Right renal cortex interstitium (tissue), 3 donors: ENCODE data around the gene ZFYVE28. TPM values are rescaled to one million over a fixed set of nuclear protein-coding genes. Genes with fewer than 3 reads are reported as not detected.

Experiments
- DNase-seq, 3 donors: peaks; one replicate each; pipeline ENCODE4 v3.0.0-alpha.2; 2013; ENCODE audit warnings: low read depth in 3 of 3, low spot score in 2 of 3
- polyA plus RNA-seq, 3 donors: library from polyadenylated mRNA; unstranded; fragments of 120-200 nt; gene quantifications; one replicate each; pipeline ENCODE4 v1.2.1, GENCODE V29; 2013; ENCODE audit not compliant: insufficient read length in 3 of 3

The ZFYVE28 gene
- polyA plus RNA-seq, 3 donors, result 1.7 to 1.8 (median 1.8) TPM

GRCh38 chr4:2356123-2357069 lies 62.0 kb downstream of the ZFYVE28 start:
- DNase-seq, result no peak

- no peak for DNase-seq
Measured at GRCh38 chr4:2354760-2355159, 63.7 kb downstream of the ZFYVE28 start.

DNA sequence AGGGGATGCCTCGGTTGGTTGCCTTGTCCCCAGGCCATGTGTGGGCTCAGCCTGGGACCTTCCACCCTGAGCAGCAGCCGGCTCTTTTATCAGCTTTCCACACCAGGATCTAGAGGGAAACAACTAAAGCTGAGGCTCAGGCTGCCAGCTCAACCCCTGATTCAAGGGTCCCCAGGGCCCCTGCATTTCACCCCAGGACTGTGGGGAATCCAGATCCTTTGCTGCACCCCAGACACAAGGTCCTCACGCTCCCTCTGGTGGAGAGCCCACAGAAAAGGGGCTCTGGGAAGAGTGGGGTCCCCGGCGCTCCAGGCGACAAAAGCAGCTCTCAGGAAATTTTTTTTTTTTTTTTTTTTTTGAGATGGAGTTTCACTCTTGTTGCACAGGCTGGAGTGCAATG lies 64.3 kb downstream of the ZFYVE28 start:
- DNase-seq, result no peak

DNA sequence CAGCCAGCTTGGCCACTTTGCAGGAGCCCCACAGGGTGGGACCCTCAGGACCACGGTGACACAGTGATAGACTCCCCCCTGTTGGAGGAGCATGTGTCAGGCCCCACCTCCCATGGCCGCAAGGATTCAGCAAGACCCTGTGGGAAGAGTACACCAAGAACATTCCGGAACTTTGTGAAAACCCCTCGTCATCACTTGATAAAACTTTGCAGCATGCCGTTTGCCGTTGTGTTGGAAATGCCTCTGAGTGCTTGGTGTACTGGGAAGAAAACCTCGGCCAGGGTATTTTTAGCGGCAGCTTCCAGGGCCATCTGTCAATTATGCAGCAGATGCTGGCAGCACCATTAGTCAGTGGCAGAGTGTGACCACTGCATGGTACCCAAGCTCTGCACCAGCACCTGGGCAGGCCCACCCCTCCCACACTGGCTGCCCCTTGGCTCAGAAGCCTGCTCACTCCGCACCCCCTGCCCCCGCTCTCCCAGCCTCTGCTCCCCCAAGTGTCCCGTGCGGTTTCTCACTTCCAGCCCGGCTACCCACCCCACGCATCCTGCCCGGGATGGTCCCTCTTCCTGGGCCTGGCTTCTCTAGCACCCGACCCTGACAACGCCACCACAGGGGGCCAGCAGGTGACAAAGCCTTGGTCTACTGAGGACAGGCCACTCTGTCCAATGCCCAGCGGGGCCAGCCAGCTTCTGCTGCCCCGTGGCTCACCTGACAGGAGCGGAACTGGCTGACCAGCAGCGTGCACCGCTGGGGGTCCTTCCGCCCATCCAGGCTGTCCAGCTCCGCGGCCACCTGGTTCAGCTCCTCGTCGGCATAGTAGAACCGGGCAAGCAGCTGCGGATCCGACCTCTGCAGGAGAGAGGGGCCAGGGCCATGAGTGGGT lies 65.0 kb downstream of the ZFYVE28 start:
- DNase-seq, result no peak

- no peak for DNase-seq
Measured at GRCh38 chr4:2352729-2353221, 65.7 kb downstream of the ZFYVE28 start.

DNA sequence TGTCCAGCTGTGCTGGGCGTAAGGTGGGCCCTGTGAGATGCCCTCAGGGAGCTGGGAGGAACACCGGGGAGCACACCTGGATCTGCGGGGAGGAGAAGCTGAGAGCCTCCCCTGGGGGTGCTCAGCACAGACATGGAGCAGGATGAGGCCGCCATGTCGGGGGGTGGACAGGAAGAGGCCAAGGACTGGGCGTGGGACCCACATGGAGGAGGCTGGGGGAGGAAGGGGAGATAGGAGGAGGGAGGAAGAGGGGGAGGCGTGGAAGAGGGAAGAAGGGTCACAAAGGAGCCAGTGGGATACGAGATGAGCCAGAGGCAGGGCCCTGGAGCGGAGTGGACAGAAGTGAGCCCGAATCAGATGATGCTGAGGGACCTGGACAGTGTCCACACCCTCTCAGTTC lies 66.3 kb downstream of the ZFYVE28 start:
- DNase-seq, result no peak

DNA sequence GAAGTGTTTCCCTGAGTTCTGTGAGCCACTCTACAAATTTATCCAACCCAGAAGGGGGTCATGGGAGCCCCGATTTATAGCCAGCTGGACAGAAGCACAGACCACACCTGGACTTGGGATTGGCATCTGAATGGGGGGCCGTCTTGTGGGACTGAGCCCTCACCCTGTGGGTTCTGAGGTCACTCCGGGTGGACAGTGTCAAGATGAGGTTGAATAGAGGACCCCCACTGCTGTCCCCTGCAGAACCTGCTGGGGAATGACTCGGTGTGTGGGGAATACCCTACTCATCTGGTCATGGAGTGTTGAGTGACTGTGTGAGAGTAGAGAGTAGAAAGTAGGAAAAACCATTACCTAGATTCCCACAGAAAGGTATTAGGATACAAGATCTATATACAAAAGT lies 67.5 kb downstream of the ZFYVE28 start:
- DNase-seq, result no peak

- no peak for DNase-seq
Measured at GRCh38 chr4:2348786-2349185, 69.7 kb downstream of the ZFYVE28 start.

GRCh38 chr4:2347190-2347589 lies 71.3 kb downstream of the ZFYVE28 start:
- DNase-seq, result no peak

DNA sequence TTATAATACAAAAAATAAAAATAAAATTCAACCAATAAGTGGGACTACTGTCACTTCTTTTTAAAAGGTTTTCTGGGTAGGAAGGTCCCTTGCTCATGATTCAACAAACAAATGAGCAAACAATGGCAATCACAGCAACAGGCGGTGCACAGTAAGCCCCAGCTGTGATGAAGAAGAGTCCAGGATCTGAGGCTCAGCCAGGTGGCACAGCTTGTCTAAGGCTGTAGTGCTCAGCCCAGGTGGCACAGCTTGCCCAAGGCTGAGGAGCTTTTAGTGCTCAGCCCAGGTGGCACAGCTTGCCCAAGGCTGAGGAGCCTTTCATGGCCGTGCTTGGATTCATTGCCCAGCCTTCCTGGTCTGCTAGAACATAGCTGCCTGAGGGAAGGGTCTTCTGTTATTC lies 75.0 kb downstream of the ZFYVE28 start:
- DNase-seq, result no peak

- DNase-seq, result no peak
Measured at GRCh38 chr4:2341911-2342652, 76.4 kb downstream of the ZFYVE28 start.

DNA sequence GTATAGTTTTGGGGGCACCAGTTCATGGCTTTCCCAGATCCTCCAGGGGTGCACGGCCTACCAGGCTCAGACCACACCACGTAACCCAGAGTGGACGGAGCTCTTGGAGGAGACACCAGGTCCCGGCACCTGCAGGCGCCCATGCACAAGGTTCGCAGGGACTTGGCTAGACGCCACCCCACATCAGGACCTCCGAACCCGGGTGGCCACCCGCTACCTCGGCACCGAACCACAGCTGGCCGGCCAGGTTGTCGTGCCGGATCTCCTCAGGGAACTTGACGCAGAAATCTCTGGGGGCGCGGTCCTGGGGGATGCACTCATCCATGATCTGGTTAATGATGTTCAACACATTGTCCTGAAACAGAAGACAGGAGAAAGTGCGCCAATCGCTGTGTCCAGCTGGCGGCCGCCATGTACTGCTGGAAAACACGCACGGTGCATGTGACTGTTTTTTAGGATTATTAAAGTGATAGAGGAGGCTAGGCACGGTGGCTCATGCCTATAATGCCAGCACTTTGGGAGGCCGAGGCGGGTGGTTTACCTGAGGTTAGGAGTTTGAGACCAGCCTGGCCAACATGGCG lies 77.1 kb downstream of the ZFYVE28 start:
- no peak for DNase-seq

GRCh38 chr4:2340272-2341061 lies 78.0 kb downstream of the ZFYVE28 start:
- no peak for DNase-seq

DNA sequence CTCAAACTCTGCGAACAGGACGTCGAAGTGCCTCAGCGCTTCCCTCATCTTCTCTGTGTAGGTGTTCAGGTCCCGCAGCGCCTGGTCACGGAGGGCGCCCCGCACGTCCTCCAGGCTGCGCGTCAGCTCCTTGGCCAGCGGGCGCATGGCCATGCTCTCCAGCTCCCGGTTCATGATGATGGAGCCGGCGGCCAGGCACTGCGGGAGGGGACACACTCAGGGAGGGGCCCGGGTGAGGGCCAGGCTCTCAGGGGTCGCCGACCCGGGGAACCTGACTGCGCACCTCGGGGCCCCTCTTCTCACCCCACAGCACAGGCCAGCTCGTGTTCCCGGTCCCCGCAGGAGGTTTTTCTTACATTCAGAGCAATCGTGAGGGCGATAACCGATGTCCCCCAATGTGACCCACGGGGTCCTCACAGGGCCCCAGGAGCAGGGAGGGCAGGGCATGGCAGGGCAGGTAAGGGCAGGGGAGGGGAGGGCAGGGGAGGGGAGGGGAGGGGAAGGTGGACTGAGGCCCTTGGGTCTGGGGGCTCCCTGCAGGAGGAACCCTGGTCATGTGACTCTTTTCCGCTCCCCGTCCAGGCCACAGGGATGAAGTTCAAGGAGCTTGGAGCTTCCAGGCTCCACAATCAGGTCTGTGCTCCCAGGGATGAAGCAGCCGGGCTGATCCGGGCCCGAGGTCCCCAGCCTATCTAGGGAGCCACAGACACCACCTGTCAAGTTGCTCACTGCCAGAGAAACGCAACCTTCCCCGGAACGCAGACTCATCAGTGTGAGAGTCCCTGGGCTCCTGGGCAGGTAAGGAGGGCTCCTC lies 78.8 kb downstream of the ZFYVE28 start:
- DNase-seq, result no peak

DNA sequence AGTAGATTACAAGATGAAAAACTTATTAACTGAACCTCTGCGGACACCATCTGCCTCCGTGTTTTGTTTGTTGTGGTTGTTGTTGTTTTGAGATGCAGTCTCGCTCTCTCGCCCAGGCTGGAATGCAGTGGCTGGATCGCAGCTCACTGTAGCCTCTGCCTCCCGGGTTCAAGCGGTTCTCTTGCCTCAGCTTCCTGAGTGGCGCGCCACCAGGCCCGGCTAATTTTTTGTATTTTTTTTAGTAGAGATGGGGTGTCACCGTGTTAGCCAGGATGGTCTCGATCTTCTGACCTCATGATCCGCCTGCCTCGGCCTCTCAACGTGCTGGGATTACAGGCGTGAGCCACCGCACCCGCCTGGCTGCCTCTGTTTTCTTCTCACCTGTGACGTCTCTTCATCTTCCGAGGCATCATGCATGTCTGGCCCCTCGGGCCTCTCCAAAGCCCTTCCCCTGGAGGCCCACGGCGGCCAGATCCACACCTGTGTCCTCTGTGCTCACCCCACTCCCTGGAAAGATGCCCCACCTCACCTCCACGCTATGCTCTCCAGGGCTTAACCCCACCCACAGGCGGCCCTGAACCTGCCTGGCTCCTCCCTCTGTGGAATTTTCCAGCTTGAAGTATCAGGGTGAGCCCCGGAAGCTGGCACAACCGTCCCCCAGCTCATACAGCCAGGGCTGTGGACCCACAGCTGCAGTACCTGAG lies 79.5 kb downstream of the ZFYVE28 start:
- DNase-seq, result no peak

- DNase-seq, result no peak
Measured at GRCh38 chr4:2337896-2338295, 80.5 kb downstream of the ZFYVE28 start.

DNA sequence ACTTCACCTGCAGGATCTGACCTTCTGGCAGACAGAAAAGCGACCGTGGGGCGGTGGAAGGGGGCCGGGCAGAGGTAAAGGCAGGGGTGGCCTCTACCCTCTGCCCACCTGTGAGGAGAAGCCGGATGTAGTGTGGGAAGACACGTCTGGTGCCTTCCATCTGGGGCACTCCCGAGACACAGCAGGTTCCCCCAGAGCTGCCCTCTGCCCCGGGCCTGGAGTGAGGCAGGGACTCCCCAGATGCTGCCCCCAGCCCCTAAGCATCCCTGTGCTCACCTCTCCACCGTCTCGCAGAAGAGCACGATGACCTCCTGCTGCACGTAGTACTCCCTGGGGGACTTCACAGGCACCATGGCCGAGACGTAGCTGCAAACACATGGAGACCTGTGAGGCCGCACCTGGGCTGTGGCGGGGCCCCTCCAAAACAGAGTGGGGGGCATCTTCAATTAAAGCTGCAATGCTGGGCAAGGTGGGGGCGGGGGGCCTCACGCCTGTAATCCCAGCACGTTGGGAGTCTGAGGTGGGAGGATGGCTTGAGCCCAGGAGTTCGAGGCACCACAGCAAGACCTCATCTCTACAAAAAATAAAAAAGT lies 81.2 kb downstream of the ZFYVE28 start:
- DNase-seq, result no peak

DNA sequence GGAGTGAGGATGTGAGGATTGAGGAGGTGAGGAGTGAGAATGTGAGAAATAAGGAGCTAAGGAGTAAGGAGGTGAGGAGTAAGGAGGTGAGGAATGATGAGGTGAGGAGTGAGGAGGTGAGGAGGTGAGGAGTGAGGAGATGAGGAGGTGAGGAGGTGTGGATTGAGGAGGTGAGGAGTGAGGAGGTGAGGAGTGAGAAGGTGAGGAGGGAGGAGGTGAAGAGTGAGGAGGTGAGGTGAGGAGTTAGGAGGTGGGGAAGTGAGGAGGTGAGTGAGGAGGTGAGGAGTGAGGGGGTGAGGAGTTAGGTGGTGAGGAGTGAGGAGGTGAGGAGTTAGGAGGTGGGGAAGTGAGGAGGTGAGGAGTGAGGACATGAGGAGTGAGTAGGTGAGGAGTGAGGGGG lies 81.8 kb downstream of the ZFYVE28 start:
- no peak for DNase-seq
